ENCODE measurements around the gene SIGLEC5.

The SIGLEC5 gene

GRCh38 chr19:51607077-51607476, 23.1 kb downstream of the SIGLEC5 start:
- Mint-ChIP-seq H3K9me3 (no peaks in the 10 kb centered on the region), H3K27me3 (ENCODE audit: low read depth) (peaks cover 11% of the 10 kb centered on the region), H3K4me1 (ENCODE audit: low read depth) (peaks cover 7% of the 10 kb centered on the region), H3K27ac (no peak overlapping the region), H3K36me3 (ENCODE audit: low read depth) (no peaks in the 10 kb centered on the region), H3K4me3 (no peak overlapping the region)

GRCh38 chr19:51602189-51602854, 27.9 kb downstream of the SIGLEC5 start:
- H3K9me3 Mint-ChIP-seq = no peaks in the 10 kb centered on the region
- no peak overlapping the region for H3K4me3 Mint-ChIP-seq
- H3K27ac Mint-ChIP-seq = no peak overlapping the region
- H3K27me3 Mint-ChIP-seq (ENCODE audit: low read depth) = peaks cover 20% of the 10 kb centered on the region
- H3K36me3 Mint-ChIP-seq (ENCODE audit: low read depth) = no peaks in the 10 kb centered on the region
- H3K4me1 Mint-ChIP-seq (ENCODE audit: low read depth) = peaks cover 3% of the 10 kb centered on the region

GRCh38 chr19:51600940-51601580, 29.1 kb downstream of the SIGLEC5 start:
- Mint-ChIP-seq H3K27me3 (ENCODE audit: low read depth) (peaks cover 20% of the 10 kb centered on the region), H3K4me3 (no peak overlapping the region), H3K9me3 (no peaks in the 10 kb centered on the region), H3K27ac (no peak overlapping the region), H3K4me1 (ENCODE audit: low read depth) (no peaks in the 10 kb centered on the region), H3K36me3 (ENCODE audit: low read depth) (no peaks in the 10 kb centered on the region)

GRCh38 chr19:51599084-51599483, 31.1 kb downstream of the SIGLEC5 start:
- H3K27ac Mint-ChIP-seq = no peak overlapping the region
- H3K4me1 Mint-ChIP-seq (ENCODE audit: low read depth) = peaks cover 7% of the 10 kb centered on the region
- peaks cover 1% of the 10 kb centered on the region for H3K36me3 Mint-ChIP-seq (ENCODE audit: low read depth)
- H3K27me3 Mint-ChIP-seq (ENCODE audit: low read depth) = peaks cover 20% of the 10 kb centered on the region
- no peaks in the 10 kb centered on the region for H3K9me3 Mint-ChIP-seq
- no peak overlapping the region for H3K4me3 Mint-ChIP-seq

- H3K4me3 Mint-ChIP-seq = no peak overlapping the region
- no peaks in the 10 kb centered on the region for H3K9me3 Mint-ChIP-seq
- H3K36me3 Mint-ChIP-seq (ENCODE audit: low read depth) = peaks cover 2% of the 10 kb centered on the region
- peaks cover 19% of the 10 kb centered on the region for H3K27me3 Mint-ChIP-seq (ENCODE audit: low read depth)
- H3K27ac Mint-ChIP-seq = no peak overlapping the region
- H3K4me1 Mint-ChIP-seq (ENCODE audit: low read depth) = peaks cover 12% of the 10 kb centered on the region
Observed at GRCh38 chr19:51598159-51598915, 31.9 kb downstream of the SIGLEC5 start.

- peak overlapping the region; percentile 93 for H3K4me3 Mint-ChIP-seq
- H3K9me3 Mint-ChIP-seq = no peaks in the 10 kb centered on the region
- H3K27ac Mint-ChIP-seq = no peak overlapping the region
- peaks cover 14% of the 10 kb centered on the region for H3K4me1 Mint-ChIP-seq (ENCODE audit: low read depth)
- peaks cover 8% of the 10 kb centered on the region for H3K27me3 Mint-ChIP-seq (ENCODE audit: low read depth)
- peaks cover 3% of the 10 kb centered on the region for H3K36me3 Mint-ChIP-seq (ENCODE audit: low read depth)
Observed at GRCh38 chr19:51595190-51596175, 34.7 kb downstream of the SIGLEC5 start.

- peaks cover under 1% of the 10 kb centered on the region for H3K27me3 Mint-ChIP-seq (ENCODE audit: low read depth)
- H3K4me1 Mint-ChIP-seq (ENCODE audit: low read depth) = peaks cover 14% of the 10 kb centered on the region
- H3K9me3 Mint-ChIP-seq = peaks cover 3% of the 10 kb centered on the region
- H3K36me3 Mint-ChIP-seq (ENCODE audit: low read depth) = peaks cover 4% of the 10 kb centered on the region
- peak overlapping the region; percentile 75 for H3K27ac Mint-ChIP-seq
- H3K4me3 Mint-ChIP-seq = peak overlapping the region; percentile 93
Observed at GRCh38 chr19:51594774-51595109, 35.5 kb downstream of the SIGLEC5 start.

- Mint-ChIP-seq H3K4me3 (peak overlapping the region; percentile 93), H3K27ac (peak overlapping the region; percentile 75), H3K36me3 (ENCODE audit: low read depth) (peaks cover 9% of the 10 kb centered on the region), H3K4me1 (ENCODE audit: low read depth) (peaks cover 14% of the 10 kb centered on the region), H3K27me3 (ENCODE audit: low read depth) (no peaks in the 10 kb centered on the region), H3K9me3 (peaks cover 8% of the 10 kb centered on the region)
Observed at GRCh38 chr19:51593969-51594773, 36.0 kb downstream of the SIGLEC5 start.

- H3K4me3 Mint-ChIP-seq = peak overlapping the region; percentile 93
- peak overlapping the region; percentile 75 for H3K27ac Mint-ChIP-seq
- peaks cover 15% of the 10 kb centered on the region for H3K9me3 Mint-ChIP-seq
- H3K27me3 Mint-ChIP-seq (ENCODE audit: low read depth) = no peaks in the 10 kb centered on the region
- peaks cover 13% of the 10 kb centered on the region for H3K36me3 Mint-ChIP-seq (ENCODE audit: low read depth)
- peaks cover 14% of the 10 kb centered on the region for H3K4me1 Mint-ChIP-seq (ENCODE audit: low read depth)
Observed at GRCh38 chr19:51593138-51593890, 36.9 kb downstream of the SIGLEC5 start.

GRCh38 chr19:51592521-51592920, 37.7 kb downstream of the SIGLEC5 start:
- H3K9me3 Mint-ChIP-seq = peaks cover 23% of the 10 kb centered on the region
- H3K27ac Mint-ChIP-seq = no peak overlapping the region
- peak overlapping the region; percentile 8 for H3K4me3 Mint-ChIP-seq
- H3K27me3 Mint-ChIP-seq (ENCODE audit: low read depth) = no peaks in the 10 kb centered on the region
- peaks cover 14% of the 10 kb centered on the region for H3K4me1 Mint-ChIP-seq (ENCODE audit: low read depth)
- H3K36me3 Mint-ChIP-seq (ENCODE audit: low read depth) = peaks cover 18% of the 10 kb centered on the region

GRCh38 chr19:51590441-51590840, 39.8 kb downstream of the SIGLEC5 start:
- H3K9me3 Mint-ChIP-seq = peaks cover 43% of the 10 kb centered on the region
- H3K27me3 Mint-ChIP-seq (ENCODE audit: low read depth) = no peaks in the 10 kb centered on the region
- H3K36me3 Mint-ChIP-seq (ENCODE audit: low read depth) = peaks cover 38% of the 10 kb centered on the region
- peaks cover 14% of the 10 kb centered on the region for H3K4me1 Mint-ChIP-seq (ENCODE audit: low read depth)
- H3K27ac Mint-ChIP-seq = no peak overlapping the region
- H3K4me3 Mint-ChIP-seq = no peak overlapping the region

GRCh38 chr19:51589511-51589910, 40.7 kb downstream of the SIGLEC5 start:
- Mint-ChIP-seq H3K27me3 (ENCODE audit: low read depth) (no peaks in the 10 kb centered on the region), H3K27ac (no peak overlapping the region), H3K36me3 (ENCODE audit: low read depth) (peaks cover 46% of the 10 kb centered on the region), H3K9me3 (peaks cover 51% of the 10 kb centered on the region), H3K4me1 (ENCODE audit: low read depth) (peaks cover 9% of the 10 kb centered on the region), H3K4me3 (no peak overlapping the region)

All from T-helper 1 cell treated with Interleukin-12 subunit alpha and Interleukin-12 subunit beta and Interleukin-4 antibody, amounts not matched to agents 30 μg/mL and 1 μg/mL, for 36 hours (primary cell).